Sigmoid colon (tissue), 7 donors: Measurements from ENCODE around the gene NT5DC3. TPM values are rescaled to one million over a fixed set of nuclear protein-coding genes. Genes with fewer than 3 reads are reported as not detected.
"Not testable (repeated sequence)": the region's sequence is repeated elsewhere in the genome, so short reads cannot be mapped to it uniquely, and the experiment has no call there.

Source experiments
- DNase-seq: peaks from one replicate; pipeline ENCODE4 v3.0.0-alpha.2; 2019
- H3K27ac ChIP-seq, 4 donors: fragments of 200-600 bp; sonication (generic); one replicate each; pipeline ENCODE4 v1.5.1; 2016 to 2019; ENCODE audit warnings: mild to moderate bottlenecking in 1 of 4
- H3K27me3 ChIP-seq, 3 donors: fragments of 200-600 bp; sonication (generic); one replicate each; pipeline ENCODE4 v1.5.1; 2019; ENCODE audit warnings: mild to moderate bottlenecking in 1 of 3
- H3K36me3 ChIP-seq, 4 donors: fragments of 200-600 bp; sonication (generic); one replicate each; pipeline ENCODE4 v1.5.1; 2016 to 2019
- H3K4me1 ChIP-seq, 4 donors: fragments of 200-600 bp; sonication (generic); one replicate each; pipeline ENCODE4 v1.5.1; 2017 to 2019
- H3K4me3 ChIP-seq, 4 donors: fragments of 200-600 bp; sonication (generic); one replicate each; pipeline ENCODE4 v1.5.1; 2017 to 2019; ENCODE audit warnings: mild to moderate bottlenecking in 2 of 4, moderate library complexity in 1 of 4
- H3K9me3 ChIP-seq, 4 donors: fragments of 200-600 bp in 3 of 4; sonication (generic) in 3 of 4; one replicate each; pipeline versions ENCODE4 v1.5.1 to v1.6.1; 2013 to 2019
- EP300 ChIP-seq, 4 donors: sonication (generic); formaldehyde crosslinking; IDR thresholded peaks; one replicate each; pipeline ENCODE4 v1.6.1; 2017; ENCODE audit warnings: antibody characterized with exemption in 4 of 4
- POLR2A ChIP-seq, 2 donors: fragments of 450-650 bp; IDR thresholded peaks; one replicate each; pipeline ENCODE4 v1.6.1; 2016; ENCODE audit warnings: antibody characterized with exemption in 2 of 2, mild to moderate bottlenecking in 2 of 2, moderate library complexity in 2 of 2
- POLR2AphosphoS5 ChIP-seq, 4 donors: sonication (generic); formaldehyde crosslinking; IDR thresholded peaks; one replicate each; pipeline ENCODE4 v1.6.1; 2017; ENCODE audit warnings: antibody characterized with exemption in 4 of 4
- WGBS, 2 donors: extraction: QIAGEN DNeasy Blood & Tissue Kit; methylation state at CpG; one replicate each; pipeline ENCODE4 v1.1.7; 2013; 5-methylcytosine and 5-hydroxymethylcytosine counted together
- intact Hi-C: fragments of 100-400 bp; cut with DNase I; formaldehyde crosslinking; loops from one replicate; pipeline ENCODE4 v1.15.1; 2023
- polyA plus RNA-seq, 3 donors: library from polyadenylated mRNA; stranded (reverse); fragments of 200-250 nt; gene quantifications; one replicate each; pipeline ENCODE4 v1.2.3, GENCODE V29; 2013
- total RNA-seq, 4 donors: library from RNA; depleted of rRNA; stranded (reverse); fragments of >200 nt; gene quantifications; one replicate each; pipeline ENCODE4 v1.1.0, GENCODE V29; 2016
- TF ChIP-seq, protein P1 (sequence below), 4 experiments: fragments of 450-650 bp in 3 of 4; fragments of 200-600 bp in 1 of 4; IDR thresholded peaks; one replicate each; pipeline ENCODE4 v1.5.1; 2016 to 2019; ENCODE audit warnings: antibody characterized with exemption in 4 of 4, mild to moderate bottlenecking in 3 of 4, moderate library complexity in 2 of 4
- donor health status: healthy with polysubstance abuse.
- donor health status: Bipolar disorder and iron deficiency.
- donor health status: healthy.

NT5DC3 gene
- total and polyA plus RNA-seq, 7 donors = 0.23 to 346 (median 179) TPM

DNA sequence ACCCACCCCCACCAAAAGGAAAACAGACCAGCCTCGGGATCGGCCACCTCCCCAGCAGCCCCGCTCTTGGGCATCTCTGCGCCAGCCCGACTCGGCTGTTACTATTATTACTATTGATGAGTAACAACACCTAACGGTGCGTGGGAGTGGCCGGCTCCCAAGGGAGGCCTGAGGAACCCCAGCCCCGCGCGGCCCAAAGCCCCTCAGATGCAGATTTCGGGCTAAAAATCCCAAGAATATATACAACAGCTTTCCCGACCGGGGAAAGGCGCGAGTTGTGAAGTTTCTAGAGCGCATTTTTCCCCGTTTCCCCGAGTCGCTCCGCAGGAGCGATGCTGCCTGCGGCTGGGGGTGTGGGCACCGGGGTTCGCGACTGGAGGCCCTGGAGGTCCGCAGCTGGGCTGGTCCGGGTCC is 565 bp downstream of the NT5DC3 start:
- intact Hi-C loops = no loop called here
- peaks cover 0 to 53% (median 35%) of the 10 kb centered on the region in 4 donors for H3K4me1 ChIP-seq
- H3K36me3 ChIP-seq = peaks cover 0 to 22% (median 0%) of the 10 kb centered on the region in 4 donors
- H3K4me3 ChIP-seq = peak overlapping the region; percentile 78 to 97 (median 96)
- WGBS, 2 donors = 0 to 1% methylated on average over 29 of the region's 29 CpGs
- TF ChIP-seq POLR2A (IDR thresholded peaks at IDR 0.05) (no peak), EP300 (IDR thresholded peaks at IDR 0.05) (no peak), POLR2AphosphoS5 (IDR thresholded peaks at IDR 0.05) (peak in 1 of 4 donors; percentile 13)
- TF ChIP-seq, protein P1, sequence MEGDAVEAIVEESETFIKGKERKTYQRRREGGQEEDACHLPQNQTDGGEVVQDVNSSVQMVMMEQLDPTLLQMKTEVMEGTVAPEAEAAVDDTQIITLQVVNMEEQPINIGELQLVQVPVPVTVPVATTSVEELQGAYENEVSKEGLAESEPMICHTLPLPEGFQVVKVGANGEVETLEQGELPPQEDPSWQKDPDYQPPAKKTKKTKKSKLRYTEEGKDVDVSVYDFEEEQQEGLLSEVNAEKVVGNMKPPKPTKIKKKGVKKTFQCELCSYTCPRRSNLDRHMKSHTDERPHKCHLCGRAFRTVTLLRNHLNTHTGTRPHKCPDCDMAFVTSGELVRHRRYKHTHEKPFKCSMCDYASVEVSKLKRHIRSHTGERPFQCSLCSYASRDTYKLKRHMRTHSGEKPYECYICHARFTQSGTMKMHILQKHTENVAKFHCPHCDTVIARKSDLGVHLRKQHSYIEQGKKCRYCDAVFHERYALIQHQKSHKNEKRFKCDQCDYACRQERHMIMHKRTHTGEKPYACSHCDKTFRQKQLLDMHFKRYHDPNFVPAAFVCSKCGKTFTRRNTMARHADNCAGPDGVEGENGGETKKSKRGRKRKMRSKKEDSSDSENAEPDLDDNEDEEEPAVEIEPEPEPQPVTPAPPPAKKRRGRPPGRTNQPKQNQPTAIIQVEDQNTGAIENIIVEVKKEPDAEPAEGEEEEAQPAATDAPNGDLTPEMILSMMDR (IDR thresholded peaks at IDR 0.05) = no peak
- no peaks in the 10 kb centered on the region for H3K9me3 ChIP-seq
- no peaks in the 10 kb centered on the region for H3K27me3 ChIP-seq
- peak overlapping the region; percentile 91 to 99 (median 94) for H3K27ac ChIP-seq
- no peak for DNase-seq

DNA sequence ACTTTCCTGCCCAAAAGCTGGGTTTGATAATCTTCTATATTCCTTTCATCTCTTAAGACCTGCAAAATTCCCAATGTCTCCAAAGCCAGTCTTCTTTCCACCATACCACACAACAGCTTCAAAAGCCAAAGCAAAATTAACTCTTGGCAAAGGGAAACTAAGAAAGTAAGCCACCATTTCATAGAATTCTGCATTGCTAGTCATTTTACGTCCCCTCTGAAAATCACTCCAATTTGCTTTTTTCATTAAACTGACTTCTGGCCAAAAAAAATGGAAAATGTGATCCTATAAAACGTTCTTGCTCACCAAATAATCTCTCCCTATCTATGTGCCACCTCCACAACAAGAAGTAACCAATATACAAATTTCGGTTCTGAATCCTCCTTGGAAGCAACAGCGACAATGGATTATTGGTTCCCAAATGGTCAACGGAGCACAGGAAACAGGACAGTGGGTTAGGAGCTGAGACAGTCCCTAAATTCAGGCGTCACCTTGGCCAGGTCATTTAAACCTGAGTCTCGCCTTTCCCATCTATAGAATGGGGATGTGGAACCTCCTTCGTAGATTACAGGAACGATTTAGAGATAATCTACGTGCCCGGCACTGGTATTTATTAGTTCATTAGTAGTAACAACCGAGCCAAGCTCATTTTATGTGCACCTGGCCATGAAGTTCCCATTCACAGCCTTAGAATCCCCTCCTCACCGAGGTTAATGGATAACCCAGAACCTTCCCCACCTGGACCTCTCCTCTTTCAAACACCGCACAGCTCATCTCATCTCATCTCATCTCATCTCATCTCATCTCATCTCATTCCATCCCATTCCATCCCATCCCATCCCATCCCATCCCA is 1.2 kb downstream of the NT5DC3 start:
- Histone ChIP-seq H3K9me3 (no peaks in the 10 kb centered on the region), H3K4me1 (peaks cover 0 to 60% (median 34%) of the 10 kb centered on the region in 4 donors), H3K36me3 (peaks cover 0 to 28% (median 2%) of the 10 kb centered on the region in 4 donors), H3K4me3 (peak overlapping the region; percentile 78 to 97 (median 96)), H3K27me3 (no peaks in the 10 kb centered on the region), H3K27ac (peak overlapping the region; percentile 91 to 99 (median 94))
- no peak for DNase-seq
- 45 to 69% methylated on average over 14 of the region's 14 CpGs for WGBS, 2 donors
- no peak for TF ChIP-seq POLR2A (IDR thresholded peaks at IDR 0.05)
- peak; percentile 13 to 68 (median 45) for TF ChIP-seq POLR2AphosphoS5 (IDR thresholded peaks at IDR 0.05)
- intact Hi-C loops = loop anchor here (5.0 kb wide), 1 partner anchor 38 kb away; no protein-coding TSS in a partner anchor

- H3K4me1 ChIP-seq = peaks cover 0 to 65% (median 31%) of the 10 kb centered on the region in 4 donors
Measured at GRCh38 chr12:103839103-103839502, 1.9 kb downstream of the NT5DC3 start.

DNA sequence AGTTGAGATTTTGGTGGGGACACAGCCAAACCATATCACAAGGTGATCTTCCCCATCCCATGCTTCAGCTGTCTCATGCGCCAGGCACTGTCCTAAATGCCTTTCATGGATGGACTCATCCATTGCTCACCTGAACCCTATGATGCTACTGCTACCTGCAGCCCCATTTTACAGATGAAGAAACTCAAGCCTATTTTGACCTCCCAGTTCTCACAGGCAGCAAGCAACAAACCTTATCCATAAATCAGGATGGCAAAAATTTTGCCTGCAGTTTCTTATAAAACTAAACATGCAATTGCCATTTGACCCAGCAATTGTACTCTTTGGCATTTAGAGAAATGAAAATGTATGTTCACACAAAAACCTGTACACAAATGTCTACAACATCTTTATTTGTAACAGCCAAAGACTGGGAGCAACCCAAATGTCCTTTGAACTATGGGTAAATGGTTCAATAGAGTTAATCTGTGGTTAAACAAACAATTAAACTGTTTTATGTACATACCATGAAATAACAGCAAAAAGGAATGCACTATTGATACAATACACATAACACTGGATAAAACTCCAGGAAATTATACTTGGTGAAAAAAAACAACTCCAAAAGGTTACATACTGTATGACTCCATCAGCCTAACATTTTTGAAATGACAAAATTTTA is 2.6 kb downstream of the NT5DC3 start:
- H3K4me1 ChIP-seq = peaks cover 0 to 65% (median 30%) of the 10 kb centered on the region in 4 donors
- no peaks in the 10 kb centered on the region for H3K27me3 ChIP-seq
- peak overlapping the region; percentile 78 to 97 (median 96) for H3K4me3 ChIP-seq
- no peak for DNase-seq
- WGBS, 2 donors = 95 to 96% methylated on average over 1 of the region's 1 CpG
- H3K9me3 ChIP-seq = no peaks in the 10 kb centered on the region
- peak overlapping the region; percentile 91 to 99 (median 94) for H3K27ac ChIP-seq
- peaks cover 0 to 32% (median 2%) of the 10 kb centered on the region in 4 donors for H3K36me3 ChIP-seq
- TF ChIP-seq EP300 (IDR thresholded peaks at IDR 0.05) (no peak), POLR2AphosphoS5 (IDR thresholded peaks at IDR 0.05) (peak in 2 of 4 donors; percentile 44 to 58)
- intact Hi-C loops = loop anchor here (5.0 kb wide), 1 partner anchor 36 kb away; no protein-coding TSS in a partner anchor

More at GRCh38 chr12:103839103-103839502, 1.9 kb downstream of the NT5DC3 start:
- H3K9me3 ChIP-seq = no peaks in the 10 kb centered on the region
- no peaks in the 10 kb centered on the region for H3K27me3 ChIP-seq
- intact Hi-C loops = loop anchor here (5.0 kb wide), 1 partner anchor 37 kb away; no protein-coding TSS in a partner anchor
- peaks cover 0 to 30% (median 2%) of the 10 kb centered on the region in 4 donors for H3K36me3 ChIP-seq
- peak overlapping the region; percentile 78 to 97 (median 96) for H3K4me3 ChIP-seq
- 73 to 89% methylated on average over 4 of the region's 4 CpGs for WGBS, 2 donors
- H3K27ac ChIP-seq = peak overlapping the region; percentile 91 to 99 (median 94)
- no peak for DNase-seq
- TF ChIP-seq POLR2AphosphoS5 (IDR thresholded peaks at IDR 0.05) (peak in 2 of 4 donors; percentile 36 to 48), POLR2A (IDR thresholded peaks at IDR 0.05) (no peak)

DNA sequence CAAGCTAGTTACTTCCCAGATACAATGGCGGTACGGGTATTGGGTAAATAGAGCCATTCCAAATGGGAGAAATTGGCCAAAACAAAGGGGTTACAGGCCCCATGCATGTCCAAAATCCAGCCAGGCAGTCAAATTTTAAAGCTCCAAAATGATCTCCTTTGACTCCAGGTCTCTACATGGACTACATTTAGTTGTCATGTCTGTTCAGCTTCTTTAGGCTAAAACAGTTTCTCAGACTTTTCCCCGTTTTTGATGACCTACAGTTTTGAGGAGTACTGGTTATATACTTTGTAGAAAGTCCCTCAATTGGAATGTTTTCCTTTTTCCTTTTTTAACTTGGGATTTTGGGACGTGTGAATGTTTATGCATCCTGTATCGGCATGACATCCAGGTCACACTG is 4.7 kb downstream of the NT5DC3 start:
- intact Hi-C loops = loop anchor here (5.0 kb wide), 1 partner anchor 34 kb away; no protein-coding TSS in a partner anchor
- Histone ChIP-seq H3K4me3 (peak overlapping the region; percentile 78 to 97 (median 96)), H3K27ac (peak overlapping the region in 3 of 4 donors; percentile 91 to 99 (median 96)), H3K36me3 (peaks cover 0 to 32% (median 2%) of the 10 kb centered on the region in 4 donors), H3K27me3 (no peaks in the 10 kb centered on the region), H3K4me1 (peaks cover 0 to 68% (median 34%) of the 10 kb centered on the region in 4 donors), H3K9me3 (no peaks in the 10 kb centered on the region)
- no peak for DNase-seq
- WGBS, 2 donors = 91 to 94% methylated on average over 5 of the region's 5 CpGs
- TF ChIP-seq POLR2A (IDR thresholded peaks at IDR 0.05) = no peak
- peak in 2 of 4 donors; percentile 54 to 58 for TF ChIP-seq POLR2AphosphoS5 (IDR thresholded peaks at IDR 0.05)

- WGBS, 2 donors = 95% methylated on average over 11 of the region's 11 CpGs
- peaks cover 0 to 73% (median 37%) of the 10 kb centered on the region in 4 donors for H3K4me1 ChIP-seq
- TF ChIP-seq POLR2AphosphoS5 (IDR thresholded peaks at IDR 0.05) = peak in 3 of 4 donors; percentile 4 to 40 (median 23)
Measured at GRCh38 chr12:103835747-103836335, 5.2 kb downstream of the NT5DC3 start.

More at GRCh38 chr12:103835747-103836335, 5.2 kb downstream of the NT5DC3 start:
- Histone ChIP-seq H3K36me3 (peaks cover 0 to 32% (median 2%) of the 10 kb centered on the region in 4 donors), H3K4me3 (peak overlapping the region; percentile 78 to 97 (median 96)), H3K27ac (peak overlapping the region in 3 of 4 donors; percentile 91 to 99 (median 96))
- intact Hi-C loops = loop anchor here (5.0 kb wide), 1 partner anchor 34 kb away; no protein-coding TSS in a partner anchor
- not testable (repeated sequence) for H3K27me3 ChIP-seq, H3K9me3 ChIP-seq, DNase-seq
